ENCODE data around the gene FRS2. TPM values are rescaled to one million over a fixed set of nuclear protein-coding genes. Genes with fewer than 3 reads are reported as not detected.

The FRS2 gene
- total and polyA plus RNA-seq, 10 of the 15 experiments (the other 5 are each of a cell fraction or from before 2014, with no cell fraction given) = 1.1 to 13.1 (median 5.9) TPM

GRCh38 chr12:69497308-69498026 is 27.3 kb downstream of the FRS2 start (continued):
- no peak for TF ChIP-seq KLF5 (IDR thresholded peaks at IDR 0.05; ENCODE audit: partially characterized antibody)
- 0 out of 2 replicates have a peak, but pooled peaks have one; percentile 22 for TF ChIP-seq FOXM1 (IDR thresholded peaks at IDR 0.05; ENCODE audit: low read depth, low read length)
- TF ChIP-seq IRF5 (IDR thresholded peaks at IDR 0.05; ENCODE audit: borderline replicate concordance) = no peak
- TF ChIP-seq YY1 (IDR thresholded peaks at IDR 0.05; ENCODE audit: low read depth, low read length) = peak; percentile 32; the same call in 1 of the 2 replicates
- no peak for TF ChIP-seq KAT2A (conservative IDR thresholded peaks at IDR 0.05; ENCODE audit: control insufficient read depth, low read depth, low read length)
- peak; percentile 84 for TF ChIP-seq MLLT1 (IDR thresholded peaks at IDR 0.05)

GRCh38 chr12:69500631-69501030 is 30.4 kb downstream of the FRS2 start:
- Histone ChIP-seq H3K4me2 (ENCODE audit: control insufficient read depth, insufficient read depth) (no peak overlapping the region), H3K27me3 (replicated peaks in 1 of 2; ENCODE audit: control insufficient read depth in 2 of 2, insufficient read depth in 2 of 2, low read length in 1 of 2) (no peaks in the 10 kb centered on the region), H3K4me1 (ENCODE audit: control insufficient read depth, insufficient read depth, low read length) (peaks cover 5% of the 10 kb centered on the region; the same call in 1 of the 2 replicates), H4K20me1 (ENCODE audit: control insufficient read depth, insufficient read depth) (no peaks in the 10 kb centered on the region), H3K36me3 (ENCODE audit: control insufficient read depth in 2 of 2, insufficient read depth in 2 of 2, low read length in 1 of 2) (no peaks in the 10 kb centered on the region), H3K9ac (ENCODE audit: control insufficient read depth, insufficient read depth, low read length) (no peak overlapping the region), H3K27ac (ENCODE audit: control insufficient read depth, insufficient read depth) (no peak overlapping the region), H2AFZ (ENCODE audit: control insufficient read depth, low read depth, low read length) (no peak overlapping the region), H3K79me2 (ENCODE audit: control insufficient read depth, insufficient read depth, low read length) (peaks cover 61% of the 10 kb centered on the region), H3K4me3 (no peak overlapping the region), H3K9me3 (replicated peaks; ENCODE audit: control insufficient read depth, insufficient read depth, low read length) (no peaks in the 10 kb centered on the region; the same call in 2 of the 3 replicates)
- ATAC-seq (no peak), DNase-seq (ENCODE audit: low read depth, low spot score) (no peak), FAIRE-seq (no peak)
- ChIA-PET POLR2A (no interaction called here), CTCF (no interaction called here), RAD21 (ENCODE audit: unreplicated experiment) (no interaction called here), SMC1A (ENCODE audit: uncharacterized antibody, unreplicated experiment) (interaction anchor here (1.4 kb wide), 1 partner anchor 8 kb away, joined by 7 read pairs; no protein-coding TSS in a partner anchor)
- no TSS peak for BruUV-seq (replicated peaks)
- WGBS (ENCODE audit: insufficient coverage, insufficient replicate concordance, low lambda C conversion rate, missing lambda C conversion rate) = 88% methylated on average over 1 of the region's 1 CpG
- intact Hi-C loops (cut with micrococcal nuclease; ENCODE audit: unreplicated experiment) = no loop called here
- TF ChIP-seq SMARCA5 (IDR thresholded peaks at IDR 0.05) (no peak), RUNX3 (IDR thresholded peaks at IDR 0.05; ENCODE audit: low read length) (no peak), CBX5 (IDR thresholded peaks at IDR 0.05; ENCODE audit: low read depth) (no peak), BHLHE40 (IDR thresholded peaks at IDR 0.05; ENCODE audit: borderline replicate concordance in 1 of 2, low read depth in 2 of 2, low read length in 1 of 2) (no peak), ZNF592 (IDR thresholded peaks at IDR 0.05) (no peak), ZNF24 (IDR thresholded peaks at IDR 0.05) (no peak), TCF3 (IDR thresholded peaks at IDR 0.05; ENCODE audit: borderline replicate concordance, insufficient read depth, low read depth, low read length) (no peak), USF1 (IDR thresholded peaks at IDR 0.05; ENCODE audit: borderline replicate concordance, extremely low read length, insufficient read depth, low read depth, low read length) (no peak), TCF7 (IDR thresholded peaks at IDR 0.05; ENCODE audit: borderline replicate concordance) (no peak)
- in situ Hi-C loops (cut with MboI) = no loop called here

Data from GM12878 (cell line).